Activated T-helper 17 cell treated with anti-CD3 and anti-CD28 coated beads, Interleukin-2, amount 50 U/mL, for 72 hours (primary cell): ENCODE measurements around the gene CRYZL1. TPM values are rescaled to one million over a fixed set of nuclear protein-coding genes. Genes with fewer than 3 reads are reported as not detected.

Experiments used
- ATAC-seq: fragments of 150-1000 bp; cut with Tn5 transposase; replicated peaks from 2 replicates; pipeline ENCODE4 v1.10.0; 2021; ENCODE audit warnings: mild to moderate bottlenecking, moderate library complexity
- H3K27ac Mint-ChIP-seq: one replicate; pipeline ENCODE4 v1.8.0; 2022; ENCODE audit warnings: mixed read lengths
- H3K27me3 Mint-ChIP-seq: one replicate; pipeline ENCODE4 v1.8.0; 2022; ENCODE audit warnings: mixed read lengths
- H3K36me3 Mint-ChIP-seq: one replicate; pipeline ENCODE4 v1.8.0; 2022; ENCODE audit warnings: low read depth, mild to moderate bottlenecking, mixed read lengths
- H3K4me1 Mint-ChIP-seq: one replicate; pipeline ENCODE4 v1.8.0; 2022; ENCODE audit warnings: mixed read lengths
- H3K4me3 Mint-ChIP-seq: one replicate; pipeline ENCODE4 v1.8.0; 2022; ENCODE audit warnings: mild to moderate bottlenecking, mixed read lengths
- H3K9me3 Mint-ChIP-seq: one replicate; pipeline ENCODE4 v1.8.0; 2022; ENCODE audit warnings: mixed read lengths
- total RNA-seq, 2 donors: library from RNA; stranded (reverse); gene quantifications; one replicate each; pipeline ENCODE4 v1.2.3, GENCODE V29; 2022

Gene CRYZL1
- total RNA-seq, 2 donors from 2014 or later = 29.5 to 52.8 TPM

- no peak for ATAC-seq
- Mint-ChIP-seq H3K27me3 (peaks cover 3% of the 10 kb centered on the region), H3K4me3 (no peak overlapping the region), H3K36me3 (no peaks in the 10 kb centered on the region), H3K27ac (no peak overlapping the region), H3K9me3 (no peaks in the 10 kb centered on the region), H3K4me1 (no peaks in the 10 kb centered on the region)
Observed at GRCh38 chr21:33654412-33654811, 12.9 kb upstream of the CRYZL1 start.

DNA sequence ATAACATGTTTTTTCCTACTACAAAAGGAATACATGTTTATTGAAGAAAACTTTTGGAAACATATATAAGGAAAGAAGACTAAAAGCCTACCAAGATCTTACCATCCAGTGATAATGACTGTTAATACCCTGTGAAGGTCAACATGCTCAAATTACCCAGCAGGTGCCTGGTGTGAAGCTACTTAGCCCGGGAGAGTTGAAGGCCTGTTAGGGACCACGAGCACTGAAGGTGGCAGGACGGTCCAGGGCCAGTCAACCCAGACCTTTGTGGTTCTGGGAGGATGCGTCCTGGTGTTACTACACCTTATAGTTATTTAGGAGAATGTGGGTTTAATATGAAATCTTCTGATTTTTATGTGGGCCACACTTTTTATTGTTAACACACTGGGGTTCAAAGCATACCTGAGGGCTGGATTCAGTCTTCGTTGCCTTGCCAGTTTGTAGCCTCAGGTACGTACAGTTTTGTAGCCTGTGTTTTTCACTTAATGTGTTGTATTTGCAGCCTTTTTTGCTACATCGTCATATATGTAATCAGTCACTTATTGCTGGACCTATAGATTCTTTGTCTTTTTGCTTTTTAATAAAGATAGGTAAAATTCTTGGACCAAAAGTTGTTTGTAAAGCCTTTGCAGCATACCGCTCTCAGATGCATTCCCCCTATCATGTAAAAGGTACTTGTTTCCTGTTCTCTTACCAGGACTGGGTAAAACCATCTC lies 10.6 kb upstream of the CRYZL1 start:
- H3K27me3 Mint-ChIP-seq = no peaks in the 10 kb centered on the region
- no peak overlapping the region for H3K27ac Mint-ChIP-seq
- H3K4me3 Mint-ChIP-seq = no peak overlapping the region
- H3K4me1 Mint-ChIP-seq = no peaks in the 10 kb centered on the region
- no peaks in the 10 kb centered on the region for H3K36me3 Mint-ChIP-seq
- no peaks in the 10 kb centered on the region for H3K9me3 Mint-ChIP-seq
- ATAC-seq = no peak

DNA sequence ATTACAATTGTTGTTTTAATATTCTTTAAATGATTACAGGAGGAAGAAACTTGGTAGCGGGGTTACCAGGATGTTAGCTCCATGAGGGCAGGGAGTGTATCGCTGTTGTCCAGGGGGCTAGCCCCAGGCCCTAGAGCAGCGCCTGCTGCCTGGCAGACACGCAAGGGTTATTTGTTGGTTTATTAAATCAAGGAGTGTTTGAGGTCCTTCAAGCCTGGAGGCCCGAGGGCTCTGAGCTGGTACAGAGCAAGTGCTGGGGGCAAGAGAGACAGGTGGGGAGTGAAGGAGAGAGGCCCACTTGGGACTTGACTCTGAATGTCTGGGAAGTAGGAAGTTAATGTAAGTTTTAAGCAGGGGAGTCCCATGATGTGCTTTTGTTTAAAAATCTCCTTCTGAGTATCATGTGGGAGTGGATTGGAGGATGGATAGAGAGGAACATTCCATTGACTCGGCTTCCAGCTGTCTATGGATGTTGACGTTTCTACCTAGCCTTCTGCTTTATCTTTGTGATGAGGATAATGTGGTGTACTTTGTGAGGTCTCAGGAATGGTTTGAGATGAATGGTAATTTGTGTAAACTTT lies 9.5 kb upstream of the CRYZL1 start:
- H3K36me3 Mint-ChIP-seq = no peaks in the 10 kb centered on the region
- no peak for ATAC-seq
- H3K4me1 Mint-ChIP-seq = no peaks in the 10 kb centered on the region
- no peak overlapping the region for H3K4me3 Mint-ChIP-seq
- H3K27me3 Mint-ChIP-seq = no peaks in the 10 kb centered on the region
- no peak overlapping the region for H3K27ac Mint-ChIP-seq
- no peaks in the 10 kb centered on the region for H3K9me3 Mint-ChIP-seq

DNA sequence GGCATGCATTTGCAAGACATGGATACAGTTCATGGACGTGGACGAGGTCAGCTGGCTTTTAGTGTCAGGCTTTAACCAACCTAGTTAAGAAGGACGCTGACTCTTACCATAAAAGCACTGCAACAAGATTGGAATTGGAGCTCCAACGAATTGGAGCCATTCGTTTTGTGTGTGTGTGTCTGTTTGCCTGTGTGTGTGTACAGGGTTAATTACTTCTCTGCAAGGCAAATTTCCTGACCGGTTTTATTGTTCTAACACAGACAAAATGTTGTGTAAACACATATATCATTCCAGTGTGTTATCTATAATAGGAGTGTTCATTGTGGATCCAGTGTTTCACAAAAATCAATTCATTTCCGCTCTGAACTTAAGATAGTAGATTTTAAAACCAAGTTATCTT lies 8.7 kb upstream of the CRYZL1 start:
- Mint-ChIP-seq H3K27ac (no peak overlapping the region), H3K27me3 (no peaks in the 10 kb centered on the region), H3K4me3 (no peak overlapping the region), H3K36me3 (no peaks in the 10 kb centered on the region), H3K9me3 (no peaks in the 10 kb centered on the region), H3K4me1 (no peaks in the 10 kb centered on the region)
- no peak for ATAC-seq

DNA sequence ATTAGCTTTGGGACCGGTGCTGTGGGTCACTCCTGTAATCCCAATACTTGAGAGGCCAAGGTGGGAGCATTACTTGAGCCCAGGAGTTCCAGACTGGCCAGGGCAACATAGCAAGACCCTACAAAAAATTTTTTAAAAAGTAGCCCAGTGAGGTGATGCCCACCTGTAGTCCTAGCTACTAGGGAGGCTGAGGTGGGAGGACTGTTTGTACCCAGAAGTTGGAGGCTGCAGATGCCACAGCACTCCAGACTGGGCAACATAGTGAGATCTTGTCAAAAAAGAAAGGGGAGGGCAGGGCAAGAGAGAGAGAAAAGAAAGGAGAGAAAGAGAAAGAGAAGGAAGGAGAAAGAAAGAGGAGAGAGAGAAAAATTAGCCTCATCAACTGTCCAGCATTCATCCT lies 7.0 kb upstream of the CRYZL1 start:
- no peak overlapping the region for H3K27ac Mint-ChIP-seq
- no peak for ATAC-seq
- H3K4me1 Mint-ChIP-seq = peaks cover 3% of the 10 kb centered on the region
- H3K27me3 Mint-ChIP-seq = peaks cover 4% of the 10 kb centered on the region
- H3K36me3 Mint-ChIP-seq = no peaks in the 10 kb centered on the region
- H3K9me3 Mint-ChIP-seq = no peaks in the 10 kb centered on the region
- no peak overlapping the region for H3K4me3 Mint-ChIP-seq

DNA sequence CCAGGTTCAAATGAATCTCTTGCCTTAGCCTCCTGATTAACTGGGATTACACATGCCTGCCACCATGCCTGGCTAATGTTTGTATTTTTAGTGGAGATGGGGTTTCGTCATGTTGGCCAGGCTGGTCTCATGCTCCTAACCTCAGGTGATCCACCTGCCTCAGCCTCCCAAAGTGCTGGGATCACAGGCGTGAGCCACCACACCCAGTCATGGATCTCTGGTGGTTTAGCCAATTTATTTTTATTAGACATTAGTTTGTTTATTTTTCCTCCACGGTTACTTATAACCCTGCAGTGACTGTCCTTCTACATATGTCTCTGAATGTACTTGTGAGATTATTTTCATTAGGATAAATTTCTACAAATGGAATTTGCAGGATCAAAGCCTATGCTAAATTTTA lies 6.0 kb upstream of the CRYZL1 start:
- no peak for ATAC-seq

GRCh38 chr21:33645730-33646129 lies 4.2 kb upstream of the CRYZL1 start:
- Mint-ChIP-seq H3K27me3 (peaks cover 6% of the 10 kb centered on the region), H3K4me3 (no peak overlapping the region), H3K36me3 (no peaks in the 10 kb centered on the region), H3K9me3 (no peaks in the 10 kb centered on the region), H3K4me1 (peaks cover 6% of the 10 kb centered on the region), H3K27ac (no peak overlapping the region)
- no peak for ATAC-seq

More for the DNA sequence above, 6.0 kb upstream of the CRYZL1 start:
- H3K27ac Mint-ChIP-seq = no peak overlapping the region
- H3K4me3 Mint-ChIP-seq = no peak overlapping the region
- peaks cover 6% of the 10 kb centered on the region for H3K27me3 Mint-ChIP-seq
- no peaks in the 10 kb centered on the region for H3K36me3 Mint-ChIP-seq
- peaks cover 6% of the 10 kb centered on the region for H3K4me1 Mint-ChIP-seq
- H3K9me3 Mint-ChIP-seq = no peaks in the 10 kb centered on the region

- Mint-ChIP-seq H3K4me1 (peaks cover 6% of the 10 kb centered on the region), H3K27ac (no peak overlapping the region), H3K36me3 (no peaks in the 10 kb centered on the region), H3K4me3 (no peak overlapping the region), H3K9me3 (no peaks in the 10 kb centered on the region), H3K27me3 (peaks cover 6% of the 10 kb centered on the region)
- no peak for ATAC-seq
Observed at GRCh38 chr21:33644383-33645074, 3.0 kb upstream of the CRYZL1 start.

DNA sequence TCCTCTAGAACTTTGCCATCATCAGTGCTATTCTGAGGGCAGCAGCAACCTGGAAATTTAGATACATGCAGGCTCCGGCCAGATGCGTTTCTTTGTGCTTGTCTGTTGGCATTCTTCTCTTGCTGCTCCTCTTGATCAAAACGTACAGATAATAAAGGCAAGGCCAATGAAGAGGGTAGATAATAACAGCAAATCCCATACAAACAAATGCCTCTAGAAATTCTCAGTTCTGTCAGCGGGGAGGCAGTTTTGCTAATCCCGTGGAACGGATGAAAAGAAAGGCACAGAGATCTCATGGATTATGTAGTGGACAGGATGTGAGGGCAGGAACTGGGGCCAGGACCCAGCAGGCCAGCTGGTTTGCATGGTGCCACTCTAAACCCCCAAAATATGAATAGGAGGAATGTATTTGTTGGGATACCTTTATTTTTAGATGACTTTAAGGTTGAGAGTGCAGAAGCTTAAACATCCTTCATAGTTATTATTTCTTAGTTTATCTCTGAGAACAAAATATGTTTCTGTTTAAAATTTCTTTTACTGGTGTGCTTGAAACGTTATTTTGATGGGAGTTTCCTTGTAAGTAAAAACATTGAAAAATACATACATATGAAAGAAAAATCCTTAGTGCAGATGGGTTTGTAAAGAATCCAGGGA lies 2.2 kb upstream of the CRYZL1 start:
- Mint-ChIP-seq H3K27ac (peak overlapping the region; percentile 30), H3K4me1 (peaks cover 6% of the 10 kb centered on the region), H3K27me3 (peaks cover 6% of the 10 kb centered on the region), H3K4me3 (peak overlapping the region; percentile 86), H3K36me3 (no peaks in the 10 kb centered on the region), H3K9me3 (no peaks in the 10 kb centered on the region)
- no peak for ATAC-seq

- H3K27ac Mint-ChIP-seq = peak overlapping the region; percentile 30
- peaks cover 6% of the 10 kb centered on the region for H3K4me1 Mint-ChIP-seq
- no peaks in the 10 kb centered on the region for H3K36me3 Mint-ChIP-seq
- H3K9me3 Mint-ChIP-seq = no peaks in the 10 kb centered on the region
- no peak for ATAC-seq
- peak overlapping the region; percentile 86 for H3K4me3 Mint-ChIP-seq
- peaks cover 6% of the 10 kb centered on the region for H3K27me3 Mint-ChIP-seq
Observed at GRCh38 chr21:33642896-33643657, 1.5 kb upstream of the CRYZL1 start.

- H3K27ac Mint-ChIP-seq = peak within 1 kb of the TSS; percentile 96
- peaks cover 9% of the 10 kb centered on the region for H3K4me1 Mint-ChIP-seq
- ATAC-seq = peak; percentile 91
- no peaks in the 10 kb centered on the region for H3K9me3 Mint-ChIP-seq
- H3K36me3 Mint-ChIP-seq = no peaks in the 10 kb centered on the region
- peaks cover 6% of the 10 kb centered on the region for H3K27me3 Mint-ChIP-seq
- H3K4me3 Mint-ChIP-seq = peak within 1 kb of the TSS; percentile 86
Observed at GRCh38 chr21:33642027-33642895, 720 bp upstream of the CRYZL1 start, which contains the start of gene ITSN1. TSS of gene ITSN1 (plus strand) at chr21:33642501. CDS start at chr21:33718829, 76,328 bp downstream.

- no peaks in the 10 kb centered on the region for H3K36me3 Mint-ChIP-seq
- peak overlapping the region; percentile 86 for H3K4me3 Mint-ChIP-seq
- ATAC-seq = no peak
- peaks cover 9% of the 10 kb centered on the region for H3K4me1 Mint-ChIP-seq
- H3K9me3 Mint-ChIP-seq = no peaks in the 10 kb centered on the region
- peak overlapping the region; percentile 96 for H3K27ac Mint-ChIP-seq
- peaks cover 6% of the 10 kb centered on the region for H3K27me3 Mint-ChIP-seq
Observed at GRCh38 chr21:33640697-33641351, 717 bp downstream of the CRYZL1 start.

- H3K27ac Mint-ChIP-seq = no peak overlapping the region
- ATAC-seq = no peak
- no peak overlapping the region for H3K4me3 Mint-ChIP-seq
- no peaks in the 10 kb centered on the region for H3K9me3 Mint-ChIP-seq
- peaks cover 8% of the 10 kb centered on the region for H3K4me1 Mint-ChIP-seq
- H3K36me3 Mint-ChIP-seq = peaks cover 24% of the 10 kb centered on the region
- no peaks in the 10 kb centered on the region for H3K27me3 Mint-ChIP-seq
Observed at GRCh38 chr21:33634254-33634653, 7.3 kb downstream of the CRYZL1 start.
